Subcutaneous adipose tissue (tissue), 4 donors: ENCODE results near the gene GALNT17. TPM values are rescaled to one million over a fixed set of nuclear protein-coding genes. Genes with fewer than 3 reads are reported as not detected.

Source experiments
- total RNA-seq, 4 donors: library from RNA; depleted of rRNA; stranded (reverse); fragments of >200 nt; gene quantifications; one replicate each; pipeline ENCODE4 v1.1.0, GENCODE V29; 2016
- TF ChIP-seq, protein P1 (sequence below): fragments of 450-650 bp; IDR thresholded peaks from one replicate; pipeline ENCODE4 v1.5.1; 2016; ENCODE audit warnings: low read depth, mild to moderate bottlenecking, control low read depth, antibody characterized with exemption, moderate library complexity

GALNT17 gene
- total RNA-seq, 4 donors from 2014 or later, result 1.3 to 12.2 (median 6.7) TPM

GRCh38 chr7:71245038-71245437 lies 113.1 kb downstream of the GALNT17 start:
- TF ChIP-seq, protein P1, sequence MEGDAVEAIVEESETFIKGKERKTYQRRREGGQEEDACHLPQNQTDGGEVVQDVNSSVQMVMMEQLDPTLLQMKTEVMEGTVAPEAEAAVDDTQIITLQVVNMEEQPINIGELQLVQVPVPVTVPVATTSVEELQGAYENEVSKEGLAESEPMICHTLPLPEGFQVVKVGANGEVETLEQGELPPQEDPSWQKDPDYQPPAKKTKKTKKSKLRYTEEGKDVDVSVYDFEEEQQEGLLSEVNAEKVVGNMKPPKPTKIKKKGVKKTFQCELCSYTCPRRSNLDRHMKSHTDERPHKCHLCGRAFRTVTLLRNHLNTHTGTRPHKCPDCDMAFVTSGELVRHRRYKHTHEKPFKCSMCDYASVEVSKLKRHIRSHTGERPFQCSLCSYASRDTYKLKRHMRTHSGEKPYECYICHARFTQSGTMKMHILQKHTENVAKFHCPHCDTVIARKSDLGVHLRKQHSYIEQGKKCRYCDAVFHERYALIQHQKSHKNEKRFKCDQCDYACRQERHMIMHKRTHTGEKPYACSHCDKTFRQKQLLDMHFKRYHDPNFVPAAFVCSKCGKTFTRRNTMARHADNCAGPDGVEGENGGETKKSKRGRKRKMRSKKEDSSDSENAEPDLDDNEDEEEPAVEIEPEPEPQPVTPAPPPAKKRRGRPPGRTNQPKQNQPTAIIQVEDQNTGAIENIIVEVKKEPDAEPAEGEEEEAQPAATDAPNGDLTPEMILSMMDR, result no peak

GRCh38 chr7:71251706-71252105 lies 119.8 kb downstream of the GALNT17 start:
- TF ChIP-seq, protein P1, result no peak

- TF ChIP-seq, protein P1, result no peak
Measured at GRCh38 chr7:71254751-71255150, 122.8 kb downstream of the GALNT17 start.

DNA sequence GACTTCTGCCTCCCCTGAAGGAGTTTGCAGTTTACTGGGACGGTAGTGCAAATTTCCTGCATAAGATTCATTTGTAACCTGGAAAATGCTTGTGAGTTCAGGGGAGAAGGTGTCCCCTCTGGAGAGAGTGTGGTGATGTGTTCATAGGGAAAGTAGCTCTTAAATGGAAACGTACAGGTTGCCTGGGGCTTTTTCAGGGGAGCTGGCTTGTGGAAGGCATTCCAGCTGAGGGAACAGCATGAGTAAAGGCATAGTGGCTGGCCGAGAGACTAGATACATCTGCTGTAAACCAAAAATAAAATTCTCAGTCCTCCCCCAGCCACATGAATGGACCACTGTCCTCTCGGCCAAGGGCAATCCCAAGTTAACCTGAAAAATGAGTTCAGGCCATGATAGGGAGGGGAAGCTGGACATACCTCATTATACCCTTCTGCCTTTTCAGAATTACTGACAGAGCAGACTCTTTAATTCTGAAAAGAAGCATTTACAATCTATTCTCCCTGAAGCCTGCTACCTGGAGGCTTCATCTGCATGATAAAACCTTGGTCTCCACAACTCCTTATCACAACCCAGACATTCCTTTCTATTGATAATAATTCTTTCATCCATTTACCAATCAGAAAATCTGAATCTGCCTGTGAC lies 123.7 kb downstream of the GALNT17 start:
- TF ChIP-seq, protein P1, result no peak

- TF ChIP-seq, protein P1, result no peak
Measured at GRCh38 chr7:71261066-71261465, 129.1 kb downstream of the GALNT17 start.

GRCh38 chr7:71264005-71264404 lies 132.1 kb downstream of the GALNT17 start:
- TF ChIP-seq, protein P1, result no peak

- TF ChIP-seq, protein P1, result no peak
Measured at GRCh38 chr7:71266912-71267311, 135.0 kb downstream of the GALNT17 start.
